H1 (cell line): Measurements from ENCODE around the gene ETF1. TPM values are rescaled to one million over a fixed set of nuclear protein-coding genes. Genes with fewer than 3 reads are reported as not detected.

Experiments used
- CEBPB ChIP-seq: IDR thresholded peaks from 2 replicates; pipeline ENCODE4 v1.6.1; 2012; ENCODE audit warnings: low read depth, low read length
- GTF2F1 ChIP-seq: IDR thresholded peaks from 2 replicates; pipeline ENCODE4 v1.6.1; 2012; ENCODE audit warnings: low read depth, low read length, improper control_type of control experiment, borderline replicate concordance
- MAFK ChIP-seq: IDR thresholded peaks from 2 replicates; pipeline ENCODE4 v1.6.1; 2012; ENCODE audit warnings: low read depth, mild to moderate bottlenecking, improper control_type of control experiment, low read length
- RBBP5 ChIP-seq: IDR thresholded peaks from 2 replicates; pipeline ENCODE4 v1.7.1; 2012; ENCODE audit warnings: low read depth, mild to moderate bottlenecking, inconsistent platforms, low read length, moderate library complexity, borderline replicate concordance
- SIRT6 ChIP-seq: IDR thresholded peaks from one replicate; pipeline ENCODE4 v1.7.1; 2012; ENCODE audit warnings: low read length, inconsistent platforms
- SP2 ChIP-seq: IDR thresholded peaks from 2 replicates; pipeline ENCODE4 v1.6.1; 2012; ENCODE audit warnings: mild to moderate bottlenecking, low read length, inconsistent platforms
- polyA plus RNA-seq, 7 experiments: library from polyadenylated mRNA; depleted of rRNA in 3 of 7; stranded (reverse) in 5 of 7; unstranded in 2 of 7; fragments of >200 nt in 5 of 7; fragments of 200-250 nt in 2 of 7; gene quantifications; 1 replicate in 5 of 7; 2 replicates in 1 of 7; 4 replicates in 1 of 7; pipeline versions ENCODE4 v1.2.1 to v1.2.3, GENCODE V29; 2011 to 2013; ENCODE audit warnings: missing spikeins in 2 of 7, mixed read lengths in 2 of 7
- total RNA-seq: library from RNA; stranded (reverse); fragmentation: NEBNext Ultra II Directional; extraction: Animal tissue kit (Norgen Biotek cat#: 25700); gene quantifications from 2 replicates; pipeline ENCODE4 v1.2.1, GENCODE V29; 2021
- TF ChIP-seq, protein P1 (sequence below): fragments of 300-600 bp; sonication (generic); IDR thresholded peaks from 2 replicates; pipeline ENCODE4 v1.7.1; 2012; ENCODE audit warnings: low read length, moderate library complexity, mild to moderate bottlenecking, inconsistent platforms; ENCODE audit not compliant: insufficient replicate concordance
- TF ChIP-seq, protein P2 (sequence below): IDR thresholded peaks from 2 replicates; pipeline ENCODE4 v1.6.1; 2012; ENCODE audit warnings: inconsistent platforms

The ETF1 gene
- total and polyA plus RNA-seq, 2 of the 8 experiments (the other 6 are each of a cell fraction or from before 2014, with no cell fraction given): 50.5 to 168 TPM

DNA sequence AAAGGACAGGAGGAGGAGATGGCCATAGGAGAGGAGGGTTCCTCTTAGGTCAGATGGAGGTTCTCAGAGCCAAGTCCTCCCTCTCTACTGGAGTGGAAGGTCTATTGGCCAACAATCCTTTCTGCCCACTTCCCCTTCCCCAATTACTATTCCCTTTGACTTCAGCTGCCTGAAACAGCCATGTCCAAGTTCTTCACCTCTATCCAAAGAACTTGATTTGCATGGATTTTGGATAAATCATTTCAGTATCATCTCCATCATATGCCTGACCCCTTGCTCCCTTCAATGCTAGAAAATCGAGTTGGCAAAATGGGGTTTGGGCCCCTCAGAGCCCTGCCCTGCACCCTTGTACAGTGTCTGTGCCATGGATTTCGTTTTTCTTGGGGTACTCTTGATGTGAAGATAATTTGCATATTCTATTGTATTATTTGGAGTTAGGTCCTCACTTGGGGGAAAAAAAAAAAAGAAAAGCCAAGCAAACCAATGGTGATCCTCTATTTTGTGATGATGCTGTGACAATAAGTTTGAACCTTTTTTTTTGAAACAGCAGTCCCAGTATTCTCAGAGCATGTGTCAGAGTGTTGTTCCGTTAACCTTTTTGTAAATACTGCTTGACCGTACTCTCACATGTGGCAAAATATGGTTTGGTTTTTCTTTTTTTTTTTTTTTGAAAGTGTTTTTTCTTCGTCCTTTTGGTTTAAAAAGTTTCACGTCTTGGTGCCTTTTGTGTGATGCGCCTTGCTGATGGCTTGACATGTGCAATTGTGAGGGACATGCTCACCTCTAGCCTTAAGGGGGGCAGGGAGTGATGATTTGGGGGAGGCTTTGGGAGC is 74.7 kb downstream of the ETF1 start (continued):
- TF ChIP-seq, protein P1, sequence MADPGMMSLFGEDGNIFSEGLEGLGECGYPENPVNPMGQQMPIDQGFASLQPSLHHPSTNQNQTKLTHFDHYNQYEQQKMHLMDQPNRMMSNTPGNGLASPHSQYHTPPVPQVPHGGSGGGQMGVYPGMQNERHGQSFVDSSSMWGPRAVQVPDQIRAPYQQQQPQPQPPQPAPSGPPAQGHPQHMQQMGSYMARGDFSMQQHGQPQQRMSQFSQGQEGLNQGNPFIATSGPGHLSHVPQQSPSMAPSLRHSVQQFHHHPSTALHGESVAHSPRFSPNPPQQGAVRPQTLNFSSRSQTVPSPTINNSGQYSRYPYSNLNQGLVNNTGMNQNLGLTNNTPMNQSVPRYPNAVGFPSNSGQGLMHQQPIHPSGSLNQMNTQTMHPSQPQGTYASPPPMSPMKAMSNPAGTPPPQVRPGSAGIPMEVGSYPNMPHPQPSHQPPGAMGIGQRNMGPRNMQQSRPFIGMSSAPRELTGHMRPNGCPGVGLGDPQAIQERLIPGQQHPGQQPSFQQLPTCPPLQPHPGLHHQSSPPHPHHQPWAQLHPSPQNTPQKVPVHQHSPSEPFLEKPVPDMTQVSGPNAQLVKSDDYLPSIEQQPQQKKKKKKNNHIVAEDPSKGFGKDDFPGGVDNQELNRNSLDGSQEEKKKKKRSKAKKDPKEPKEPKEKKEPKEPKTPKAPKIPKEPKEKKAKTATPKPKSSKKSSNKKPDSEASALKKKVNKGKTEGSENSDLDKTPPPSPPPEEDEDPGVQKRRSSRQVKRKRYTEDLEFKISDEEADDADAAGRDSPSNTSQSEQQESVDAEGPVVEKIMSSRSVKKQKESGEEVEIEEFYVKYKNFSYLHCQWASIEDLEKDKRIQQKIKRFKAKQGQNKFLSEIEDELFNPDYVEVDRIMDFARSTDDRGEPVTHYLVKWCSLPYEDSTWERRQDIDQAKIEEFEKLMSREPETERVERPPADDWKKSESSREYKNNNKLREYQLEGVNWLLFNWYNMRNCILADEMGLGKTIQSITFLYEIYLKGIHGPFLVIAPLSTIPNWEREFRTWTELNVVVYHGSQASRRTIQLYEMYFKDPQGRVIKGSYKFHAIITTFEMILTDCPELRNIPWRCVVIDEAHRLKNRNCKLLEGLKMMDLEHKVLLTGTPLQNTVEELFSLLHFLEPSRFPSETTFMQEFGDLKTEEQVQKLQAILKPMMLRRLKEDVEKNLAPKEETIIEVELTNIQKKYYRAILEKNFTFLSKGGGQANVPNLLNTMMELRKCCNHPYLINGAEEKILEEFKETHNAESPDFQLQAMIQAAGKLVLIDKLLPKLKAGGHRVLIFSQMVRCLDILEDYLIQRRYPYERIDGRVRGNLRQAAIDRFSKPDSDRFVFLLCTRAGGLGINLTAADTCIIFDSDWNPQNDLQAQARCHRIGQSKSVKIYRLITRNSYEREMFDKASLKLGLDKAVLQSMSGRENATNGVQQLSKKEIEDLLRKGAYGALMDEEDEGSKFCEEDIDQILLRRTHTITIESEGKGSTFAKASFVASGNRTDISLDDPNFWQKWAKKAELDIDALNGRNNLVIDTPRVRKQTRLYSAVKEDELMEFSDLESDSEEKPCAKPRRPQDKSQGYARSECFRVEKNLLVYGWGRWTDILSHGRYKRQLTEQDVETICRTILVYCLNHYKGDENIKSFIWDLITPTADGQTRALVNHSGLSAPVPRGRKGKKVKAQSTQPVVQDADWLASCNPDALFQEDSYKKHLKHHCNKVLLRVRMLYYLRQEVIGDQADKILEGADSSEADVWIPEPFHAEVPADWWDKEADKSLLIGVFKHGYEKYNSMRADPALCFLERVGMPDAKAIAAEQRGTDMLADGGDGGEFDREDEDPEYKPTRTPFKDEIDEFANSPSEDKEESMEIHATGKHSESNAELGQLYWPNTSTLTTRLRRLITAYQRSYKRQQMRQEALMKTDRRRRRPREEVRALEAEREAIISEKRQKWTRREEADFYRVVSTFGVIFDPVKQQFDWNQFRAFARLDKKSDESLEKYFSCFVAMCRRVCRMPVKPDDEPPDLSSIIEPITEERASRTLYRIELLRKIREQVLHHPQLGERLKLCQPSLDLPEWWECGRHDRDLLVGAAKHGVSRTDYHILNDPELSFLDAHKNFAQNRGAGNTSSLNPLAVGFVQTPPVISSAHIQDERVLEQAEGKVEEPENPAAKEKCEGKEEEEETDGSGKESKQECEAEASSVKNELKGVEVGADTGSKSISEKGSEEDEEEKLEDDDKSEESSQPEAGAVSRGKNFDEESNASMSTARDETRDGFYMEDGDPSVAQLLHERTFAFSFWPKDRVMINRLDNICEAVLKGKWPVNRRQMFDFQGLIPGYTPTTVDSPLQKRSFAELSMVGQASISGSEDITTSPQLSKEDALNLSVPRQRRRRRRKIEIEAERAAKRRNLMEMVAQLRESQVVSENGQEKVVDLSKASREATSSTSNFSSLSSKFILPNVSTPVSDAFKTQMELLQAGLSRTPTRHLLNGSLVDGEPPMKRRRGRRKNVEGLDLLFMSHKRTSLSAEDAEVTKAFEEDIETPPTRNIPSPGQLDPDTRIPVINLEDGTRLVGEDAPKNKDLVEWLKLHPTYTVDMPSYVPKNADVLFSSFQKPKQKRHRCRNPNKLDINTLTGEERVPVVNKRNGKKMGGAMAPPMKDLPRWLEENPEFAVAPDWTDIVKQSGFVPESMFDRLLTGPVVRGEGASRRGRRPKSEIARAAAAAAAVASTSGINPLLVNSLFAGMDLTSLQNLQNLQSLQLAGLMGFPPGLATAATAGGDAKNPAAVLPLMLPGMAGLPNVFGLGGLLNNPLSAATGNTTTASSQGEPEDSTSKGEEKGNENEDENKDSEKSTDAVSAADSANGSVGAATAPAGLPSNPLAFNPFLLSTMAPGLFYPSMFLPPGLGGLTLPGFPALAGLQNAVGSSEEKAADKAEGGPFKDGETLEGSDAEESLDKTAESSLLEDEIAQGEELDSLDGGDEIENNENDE: peak; percentile 21
- TF ChIP-seq, protein P2, sequence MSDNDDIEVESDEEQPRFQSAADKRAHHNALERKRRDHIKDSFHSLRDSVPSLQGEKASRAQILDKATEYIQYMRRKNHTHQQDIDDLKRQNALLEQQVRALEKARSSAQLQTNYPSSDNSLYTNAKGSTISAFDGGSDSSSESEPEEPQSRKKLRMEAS: 0 out of 2 replicates have a peak, but pooled peaks have one; percentile 2
- TF ChIP-seq GTF2F1 (0 out of 2 replicates have a peak, but pooled peaks have one; percentile 2), RBBP5 (no peak), MAFK (peak; percentile 1; the same call in 1 of the 2 replicates), SIRT6 (peak; percentile 80), CEBPB (no peak), SP2 (no peak)
